A673 (cell line): ENCODE data around the gene ZSCAN32.

Experiments used
- EZH2 ChIP-seq: fragments of 200-600 bp; sonication (generic); IDR thresholded peaks from 2 replicates; pipeline ENCODE4 v1.6.1; 2017; ENCODE audit warnings: borderline replicate concordance, low read depth, mild to moderate bottlenecking, mixed read lengths, antibody characterized with exemption, low read length; ENCODE audit not compliant: poor library complexity, severe bottlenecking
- TF ChIP-seq, protein P1 (sequence below): fragments of 300-800, 200-600 bp; sonication (generic); conservative IDR thresholded peaks from 2 replicates; pipeline ENCODE4 v1.5.1; 2017; ENCODE audit warnings: low read depth, mild to moderate bottlenecking, antibody characterized with exemption, low read length, moderate library complexity, mixed read lengths

DNA sequence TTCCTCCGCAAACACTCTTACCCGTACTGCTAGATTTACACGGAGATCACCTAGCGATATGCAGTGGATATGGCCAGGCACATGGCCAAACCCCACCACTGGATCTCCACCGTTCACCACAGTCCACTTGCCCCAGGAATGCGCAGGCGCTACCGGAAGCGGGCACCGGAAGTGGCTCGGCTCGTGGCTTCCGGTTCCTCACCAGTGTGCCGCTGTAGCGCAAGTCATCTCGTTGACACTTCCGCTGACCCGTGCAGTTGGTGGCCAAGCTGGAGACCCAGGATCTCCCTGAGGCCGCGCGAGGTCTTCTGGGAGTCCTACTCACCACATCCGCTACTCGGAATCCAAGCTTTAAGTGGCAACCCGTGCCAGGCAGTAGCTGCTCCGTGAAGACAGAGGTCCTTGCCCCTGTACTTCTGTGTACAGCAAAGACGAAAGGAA, 31.0 kb upstream of the ZSCAN32 start:
- TF ChIP-seq, protein P1, sequence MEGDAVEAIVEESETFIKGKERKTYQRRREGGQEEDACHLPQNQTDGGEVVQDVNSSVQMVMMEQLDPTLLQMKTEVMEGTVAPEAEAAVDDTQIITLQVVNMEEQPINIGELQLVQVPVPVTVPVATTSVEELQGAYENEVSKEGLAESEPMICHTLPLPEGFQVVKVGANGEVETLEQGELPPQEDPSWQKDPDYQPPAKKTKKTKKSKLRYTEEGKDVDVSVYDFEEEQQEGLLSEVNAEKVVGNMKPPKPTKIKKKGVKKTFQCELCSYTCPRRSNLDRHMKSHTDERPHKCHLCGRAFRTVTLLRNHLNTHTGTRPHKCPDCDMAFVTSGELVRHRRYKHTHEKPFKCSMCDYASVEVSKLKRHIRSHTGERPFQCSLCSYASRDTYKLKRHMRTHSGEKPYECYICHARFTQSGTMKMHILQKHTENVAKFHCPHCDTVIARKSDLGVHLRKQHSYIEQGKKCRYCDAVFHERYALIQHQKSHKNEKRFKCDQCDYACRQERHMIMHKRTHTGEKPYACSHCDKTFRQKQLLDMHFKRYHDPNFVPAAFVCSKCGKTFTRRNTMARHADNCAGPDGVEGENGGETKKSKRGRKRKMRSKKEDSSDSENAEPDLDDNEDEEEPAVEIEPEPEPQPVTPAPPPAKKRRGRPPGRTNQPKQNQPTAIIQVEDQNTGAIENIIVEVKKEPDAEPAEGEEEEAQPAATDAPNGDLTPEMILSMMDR = no peak
- TF ChIP-seq EZH2 = no peak
